GM19328 (cell line): ENCODE measurements around the gene PCDHB10.
"Not testable (repeated sequence)": the region's sequence is repeated elsewhere in the genome, so short reads cannot be mapped to it uniquely, and the experiment has no call there.

Experiments
- ATAC-seq: cut with Tn5 transposase; IDR thresholded peaks from one replicate; pipeline ENCODE4 v1.9.1; 2021; ENCODE audit warnings: mild to moderate bottlenecking, moderate library complexity; ENCODE audit not compliant: unreplicated experiment

Gene PCDHB10

DNA sequence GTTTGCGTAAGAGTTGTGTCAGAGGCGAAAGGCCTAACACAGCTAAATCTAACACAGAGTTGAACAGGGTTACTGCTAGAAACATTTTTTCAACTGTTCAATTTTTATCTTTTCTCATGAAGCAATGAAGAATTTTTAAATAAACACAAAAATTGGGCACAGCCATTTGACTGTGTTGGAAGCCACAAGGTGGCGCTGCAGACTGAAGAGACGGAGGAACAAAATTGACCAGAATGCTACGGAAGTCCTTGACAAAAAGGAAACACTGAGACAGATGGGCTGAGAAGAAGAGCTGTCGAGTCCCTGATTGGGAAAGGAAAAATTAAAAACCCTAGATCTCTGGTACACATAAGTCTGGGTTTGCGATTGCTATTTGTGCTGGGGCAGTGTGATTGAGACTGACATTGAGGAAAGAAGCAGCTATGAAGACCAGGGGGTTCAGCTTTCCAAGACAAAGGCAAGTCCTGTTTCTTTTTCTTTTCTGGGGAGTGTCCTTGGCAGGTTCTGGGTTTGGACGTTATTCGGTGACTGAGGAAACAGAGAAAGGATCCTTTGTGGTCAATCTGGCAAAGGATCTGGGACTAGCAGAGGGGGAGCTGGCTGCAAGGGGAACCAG is 5.1 kb upstream of the PCDHB10 start, which contains the start of gene PCDHB9:
Gene PCDHB9, plus strand, starts transcription at position 265 of the 616 bp plus-strand sequence. Its CDS starts 158 bp downstream, at position 423.
- no peak for ATAC-seq

DNA sequence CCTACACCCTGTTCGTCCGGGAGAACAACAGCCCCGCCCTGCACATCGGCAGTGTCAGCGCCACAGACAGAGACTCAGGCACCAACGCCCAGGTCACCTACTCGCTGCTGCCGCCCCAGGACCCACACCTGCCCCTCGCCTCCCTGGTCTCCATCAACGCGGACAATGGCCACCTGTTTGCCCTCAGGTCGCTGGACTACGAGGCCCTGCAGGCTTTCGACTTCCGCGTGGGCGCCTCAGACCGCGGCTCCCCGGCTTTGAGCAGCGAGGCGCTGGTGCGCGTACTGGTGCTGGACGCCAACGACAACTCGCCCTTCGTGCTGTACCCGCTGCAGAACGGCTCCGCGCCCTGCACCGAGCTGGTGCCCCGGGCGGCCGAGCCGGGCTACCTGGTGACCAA is 3.5 kb upstream of the PCDHB10 start:
- not testable (repeated sequence) for ATAC-seq

DNA sequence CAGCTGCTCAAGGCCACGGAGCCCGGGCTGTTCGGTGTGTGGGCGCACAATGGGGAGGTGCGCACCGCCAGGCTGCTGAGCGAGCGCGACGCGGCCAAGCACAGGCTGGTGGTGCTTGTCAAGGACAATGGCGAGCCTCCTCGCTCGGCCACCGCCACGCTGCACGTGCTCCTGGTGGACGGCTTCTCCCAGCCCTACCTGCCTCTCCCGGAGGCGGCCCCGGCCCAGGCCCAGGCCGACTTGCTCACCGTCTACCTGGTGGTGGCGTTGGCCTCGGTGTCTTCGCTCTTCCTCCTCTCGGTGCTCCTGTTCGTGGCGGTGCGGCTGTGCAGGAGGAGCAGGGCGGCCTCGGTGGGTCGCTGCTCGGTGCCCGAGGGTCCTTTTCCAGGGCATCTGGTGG is 3.0 kb upstream of the PCDHB10 start:
- ATAC-seq = not testable (repeated sequence)

DNA sequence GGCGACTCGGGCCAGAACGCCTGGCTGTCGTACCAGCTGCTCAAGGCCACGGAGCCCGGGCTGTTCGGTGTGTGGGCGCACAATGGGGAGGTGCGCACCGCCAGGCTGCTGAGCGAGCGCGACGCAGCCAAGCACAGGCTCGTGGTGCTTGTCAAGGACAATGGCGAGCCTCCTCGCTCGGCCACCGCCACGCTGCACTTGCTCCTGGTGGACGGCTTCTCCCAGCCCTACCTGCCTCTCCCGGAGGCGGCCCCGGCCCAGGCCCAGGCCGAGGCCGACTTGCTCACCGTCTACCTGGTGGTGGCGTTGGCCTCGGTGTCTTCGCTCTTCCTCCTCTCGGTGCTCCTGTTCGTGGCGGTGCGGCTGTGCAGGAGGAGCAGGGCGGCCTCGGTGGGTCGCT is 2.2 kb downstream of the PCDHB10 start:
- not testable (repeated sequence) for ATAC-seq

DNA sequence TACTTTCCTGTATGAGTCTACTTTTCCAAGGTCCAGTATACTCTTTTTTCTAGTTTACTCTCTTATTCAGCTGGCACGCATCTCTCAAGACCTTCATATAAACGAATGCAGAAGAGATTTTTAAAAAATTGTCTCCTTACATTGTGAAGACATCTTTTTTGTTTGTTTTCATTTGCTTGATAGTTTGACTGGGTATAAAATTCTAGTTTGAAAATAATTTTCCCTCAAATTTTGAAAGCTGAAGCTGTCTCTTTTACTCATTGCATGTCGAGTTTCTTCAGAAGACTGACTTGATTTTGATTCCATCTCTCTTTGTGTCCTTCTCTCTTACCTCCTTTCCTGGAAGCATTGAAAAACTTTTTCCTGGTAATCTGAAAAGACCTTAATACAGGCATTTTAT is 4.2 kb downstream of the PCDHB10 start:
- ATAC-seq = no peak

DNA sequence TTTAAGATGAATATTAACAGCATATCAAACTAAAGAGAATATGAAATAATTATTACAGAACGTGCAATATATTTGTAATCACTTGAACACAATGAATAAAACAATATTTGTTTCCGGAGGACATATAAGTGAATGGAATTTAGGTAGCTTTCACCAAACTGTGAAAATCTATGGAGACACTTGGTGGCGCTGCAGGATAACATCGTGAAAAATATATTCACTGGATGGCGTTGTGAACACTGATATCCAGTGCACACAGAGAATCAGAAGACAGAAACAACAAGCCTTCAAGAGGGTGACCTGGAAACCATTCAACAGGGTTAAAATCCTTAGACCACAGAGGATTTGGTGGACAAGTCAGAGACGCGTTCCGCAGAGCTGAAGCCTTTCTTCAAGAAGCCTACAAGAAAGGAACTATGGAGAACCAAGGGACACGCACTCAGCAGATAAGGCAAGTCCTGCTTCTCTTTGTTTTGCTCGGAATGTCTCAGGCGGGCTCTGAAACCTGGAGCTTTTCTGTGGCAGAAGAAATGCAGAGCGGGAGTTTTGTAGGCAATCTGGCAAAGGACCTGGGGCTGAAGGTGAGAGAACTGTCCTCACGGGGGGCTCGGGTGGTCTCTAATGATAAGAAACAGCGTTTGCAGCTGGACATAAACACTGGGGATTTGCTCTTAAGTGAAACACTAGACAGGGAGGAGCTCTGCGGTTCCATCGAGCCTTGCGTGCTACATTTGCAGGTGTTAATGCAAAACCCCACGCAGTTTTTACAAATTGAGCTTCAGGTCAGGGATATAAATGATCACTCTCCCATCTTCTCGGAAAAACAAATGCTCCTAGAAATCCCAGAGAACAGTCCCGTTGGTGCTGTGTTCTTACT is 7.4 kb downstream of the PCDHB10 start, which contains the start of gene PCDHB11:
Gene PCDHB11, plus strand, starts transcription at position 269 of the 877 bp plus-strand sequence. Its CDS starts 148 bp downstream, at position 417.
- ATAC-seq = no peak

- ATAC-seq = not testable (repeated sequence)
These were observed 9.0 kb downstream of the PCDHB10 start for GRCh38 chr5:141201126-141201525.

- ATAC-seq = not testable (repeated sequence)
These were observed 9.5 kb downstream of the PCDHB10 start for GRCh38 chr5:141201646-141202045.

DNA sequence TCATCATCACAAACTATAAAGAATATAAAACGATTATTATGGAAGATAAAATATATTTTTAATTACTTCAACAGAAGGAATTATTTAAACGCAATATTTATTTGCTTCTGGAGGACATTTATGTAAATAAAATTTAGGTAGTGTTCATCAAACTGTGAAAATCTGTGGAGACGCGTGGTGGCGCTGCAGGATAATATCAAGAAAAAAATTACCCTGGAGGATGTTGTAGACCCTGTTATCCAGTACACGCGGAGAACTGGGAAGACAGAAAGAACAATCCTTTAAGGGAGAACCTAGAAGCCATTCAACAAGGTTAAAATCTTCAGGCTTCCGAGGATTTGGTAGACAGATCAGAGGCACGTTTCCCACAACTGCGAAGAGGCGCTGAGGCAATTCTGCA is 16.3 kb downstream of the PCDHB10 start, which contains the start of gene PCDHB12:
Gene PCDHB12, plus strand, starts transcription at position 242 of the 400 bp plus-strand sequence. CDS start 189 bp downstream, outside the sequence.
- no peak for ATAC-seq

DNA sequence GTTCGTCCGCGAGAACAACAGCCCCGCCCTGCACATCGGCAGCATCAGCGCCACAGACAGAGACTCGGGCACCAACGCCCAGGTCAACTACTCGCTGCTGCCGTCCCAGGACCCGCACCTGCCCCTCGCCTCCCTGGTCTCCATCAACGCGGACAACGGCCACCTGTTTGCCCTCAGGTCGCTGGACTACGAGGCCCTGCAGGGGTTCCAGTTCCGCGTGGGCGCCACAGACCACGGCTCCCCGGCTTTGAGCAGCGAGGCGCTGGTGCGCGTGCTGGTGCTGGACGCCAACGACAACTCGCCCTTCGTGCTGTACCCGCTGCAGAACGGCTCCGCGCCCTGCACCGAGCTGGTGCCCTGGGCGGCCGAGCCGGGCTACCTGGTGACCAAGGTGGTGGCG is 18.1 kb downstream of the PCDHB10 start:
- not testable (repeated sequence) for ATAC-seq

- not testable (repeated sequence) for ATAC-seq
These were observed 18.7 kb downstream of the PCDHB10 start for GRCh38 chr5:141210849-141211248.

DNA sequence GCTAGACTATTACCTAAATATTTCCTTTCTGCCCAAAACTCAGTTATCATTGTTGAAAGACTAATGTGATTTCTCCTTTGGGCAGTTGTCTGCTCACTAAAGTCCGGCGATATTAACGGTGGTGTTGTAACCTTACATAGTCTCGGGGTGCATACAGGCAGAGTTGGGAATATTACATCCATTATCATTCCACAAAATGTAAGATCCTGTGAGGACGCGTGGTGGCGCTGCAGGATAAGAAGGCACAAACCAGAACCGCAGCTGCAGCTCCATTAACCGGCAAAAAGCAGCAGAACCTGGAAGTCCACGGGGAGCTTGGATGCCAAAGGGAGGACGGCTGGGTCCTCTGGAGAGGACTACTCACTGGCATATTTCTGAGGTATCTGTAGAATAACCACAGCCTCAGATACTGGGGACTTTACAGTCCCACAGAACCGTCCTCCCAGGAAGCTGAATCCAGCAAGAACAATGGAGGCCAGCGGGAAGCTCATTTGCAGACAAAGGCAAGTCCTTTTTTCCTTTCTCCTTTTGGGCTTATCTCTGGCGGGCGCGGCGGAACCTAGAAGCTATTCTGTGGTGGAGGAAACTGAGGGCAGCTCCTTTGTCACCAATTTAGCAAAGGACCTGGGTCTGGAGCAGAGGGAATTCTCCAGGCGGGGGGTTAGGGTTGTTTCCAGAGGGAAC is 21.6 kb downstream of the PCDHB10 start, which contains the start of gene PCDHB13:
Gene PCDHB13, plus strand, starts transcription at position 264 of the 684 bp plus-strand sequence. Its CDS starts 205 bp downstream, at position 469.
- ATAC-seq = not testable (repeated sequence)

DNA sequence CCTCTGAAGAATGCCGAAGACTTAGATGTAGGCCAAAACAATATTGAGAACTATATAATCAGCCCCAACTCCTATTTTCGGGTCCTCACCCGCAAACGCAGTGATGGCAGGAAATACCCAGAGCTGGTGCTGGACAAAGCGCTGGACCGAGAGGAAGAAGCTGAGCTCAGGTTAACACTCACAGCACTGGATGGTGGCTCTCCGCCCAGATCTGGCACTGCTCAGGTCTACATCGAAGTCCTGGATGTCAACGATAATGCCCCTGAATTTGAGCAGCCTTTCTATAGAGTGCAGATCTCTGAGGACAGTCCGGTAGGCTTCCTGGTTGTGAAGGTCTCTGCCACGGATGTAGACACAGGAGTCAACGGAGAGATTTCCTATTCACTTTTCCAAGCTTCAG is 22.4 kb downstream of the PCDHB10 start:
- not testable (repeated sequence) for ATAC-seq

DNA sequence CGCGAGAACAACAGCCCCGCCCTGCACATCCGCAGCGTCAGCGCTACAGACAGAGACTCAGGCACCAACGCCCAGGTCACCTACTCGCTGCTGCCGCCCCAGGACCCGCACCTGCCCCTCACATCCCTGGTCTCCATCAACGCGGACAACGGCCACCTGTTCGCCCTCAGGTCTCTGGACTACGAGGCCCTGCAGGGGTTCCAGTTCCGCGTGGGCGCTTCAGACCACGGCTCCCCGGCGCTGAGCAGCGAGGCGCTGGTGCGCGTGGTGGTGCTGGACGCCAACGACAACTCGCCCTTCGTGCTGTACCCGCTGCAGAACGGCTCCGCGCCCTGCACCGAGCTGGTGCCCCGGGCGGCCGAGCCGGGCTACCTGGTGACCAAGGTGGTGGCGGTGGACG is 23.4 kb downstream of the PCDHB10 start:
- not testable (repeated sequence) for ATAC-seq

GRCh38 chr5:141216035-141216434 is 23.9 kb downstream of the PCDHB10 start:
- ATAC-seq = not testable (repeated sequence)

GRCh38 chr5:141223112-141223783 is 31.1 kb downstream of the PCDHB10 start, which contains the start of gene PCDHB14:
Gene PCDHB14 (plus strand): TSS chr5:141223343. CDS start chr5:141223506, 163 bp downstream.
- no peak for ATAC-seq

DNA sequence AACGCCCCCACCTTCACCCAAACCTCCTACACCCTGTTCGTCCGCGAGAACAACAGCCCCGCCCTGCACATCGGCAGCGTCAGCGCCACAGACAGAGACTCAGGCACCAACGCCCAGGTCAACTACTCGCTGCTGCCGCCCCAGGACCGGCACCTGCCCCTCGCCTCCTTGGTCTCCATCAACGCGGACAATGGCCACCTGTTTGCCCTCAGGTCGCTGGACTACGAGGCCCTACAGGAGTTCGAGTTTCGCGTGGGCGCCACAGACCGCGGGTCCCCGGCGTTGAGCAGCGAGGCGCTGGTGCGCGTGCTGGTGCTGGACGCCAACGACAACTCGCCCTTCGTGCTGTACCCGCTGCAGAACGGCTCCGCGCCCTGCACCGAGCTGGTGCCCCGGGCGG is 32.7 kb downstream of the PCDHB10 start:
- not testable (repeated sequence) for ATAC-seq

GRCh38 chr5:141225421-141225820 is 33.3 kb downstream of the PCDHB10 start:
- not testable (repeated sequence) for ATAC-seq

GRCh38 chr5:141234109-141234667 is 42.0 kb downstream of the PCDHB10 start:
- no peak for ATAC-seq

- not testable (repeated sequence) for ATAC-seq
These were observed 43.8 kb downstream of the PCDHB10 start for GRCh38 chr5:141235922-141236321.
